K562 (cell line): ENCODE measurements around the gene NT5DC1. TPM values are rescaled to one million over a fixed set of nuclear protein-coding genes. Genes with fewer than 3 reads are reported as not detected.

Source experiments
- ATAC-seq: fragments of 200-7000 bp; cut with Tn5 transposase; 3 replicates; pipeline ENCODE4 v1.9.1; 2020; ENCODE audit warnings: moderate library complexity
- BruUV-seq: library from RNA; stranded (reverse); fragments of 400-500 nt; replicated peaks from 2 replicates; lab custom pipeline; 2021; lab: Mats Ljungman, UMichigan
- CTCF ChIA-PET: fragments of 300-600 bp; formaldehyde crosslinking; extraction: SDS; loops from one replicate; lab custom pipeline; 2021; ENCODE audit warnings: low intra/inter-chr PET ratio; lab: Yijun Ruan, JAX
- POLR2A ChIA-PET: fragments of 300-600, 350-650 bp; sonication (Branson Sonifier 250); formaldehyde crosslinking; extraction: SDS; loops from one replicate; lab custom pipeline; 2021; ENCODE audit warnings: antibody characterized with exemption, inconsistent platforms; lab: Yijun Ruan, JAX
- DNase-seq, 4 experiments: peaks; one replicate each; pipeline versions ENCODE4 v3.0.0 to v3.0.0-alpha.2; 2011 to 2018; ENCODE audit warnings: low spot score in 3 of 4, mixed read lengths in 3 of 4; ENCODE audit errors: extremely low read depth in 1 of 4
- FAIRE-seq: peaks from 2 replicates; lab custom pipeline; 2011; peaks lifted over from hg19 to GRCh38; lab: Jason Lieb, UNC
- H2AFZ ChIP-seq: 2 replicates; pipeline ENCODE4 v1.6.0; 2011; ENCODE audit warnings: low read depth, low read length, control low read depth, inconsistent platforms
- H3K27ac ChIP-seq: fragments of 200-600 bp; 3 replicates; pipeline ENCODE4 v1.8.0; 2011; ENCODE audit warnings: low read depth, mild to moderate bottlenecking, control low read depth, inconsistent platforms, low read length, moderate library complexity, mixed read lengths; ENCODE audit errors: extremely low read depth
- H3K27me3 ChIP-seq, 2 experiments: fragments of 300-600 bp in 1 of 2; 2 replicates in 1 of 2; 3 replicates in 1 of 2; pipeline versions ENCODE4 v1.6.0 to v1.8.0; 2011; ENCODE audit warnings: inconsistent platforms in 2 of 2, low read length in 2 of 2, mild to moderate bottlenecking in 1 of 2, mixed read lengths in 1 of 2, moderate library complexity in 1 of 2; ENCODE audit not compliant: control insufficient read depth in 2 of 2, insufficient read depth in 2 of 2
- H3K36me3 ChIP-seq: fragments of 300-600 bp; 3 replicates; pipeline ENCODE4 v1.8.0; 2011; ENCODE audit warnings: mild to moderate bottlenecking, low read length, inconsistent platforms; ENCODE audit not compliant: control insufficient read depth, insufficient read depth
- H3K4me1 ChIP-seq, 2 experiments: fragments of 200-600 bp in 1 of 2; replicated peaks in 1 of 2; 2 replicates in 1 of 2; 3 replicates in 1 of 2; pipeline versions ENCODE4 v1.5.1 to v1.8.0; 2011; ENCODE audit warnings: inconsistent platforms in 2 of 2, low read length in 2 of 2, mild to moderate bottlenecking in 1 of 2, mixed read lengths in 1 of 2, moderate library complexity in 1 of 2; ENCODE audit not compliant: control insufficient read depth in 2 of 2, insufficient read depth in 2 of 2
- H3K4me2 ChIP-seq: 2 replicates; pipeline ENCODE4 v1.6.1; 2011; ENCODE audit warnings: low read length, control low read depth, inconsistent platforms, mixed read lengths; ENCODE audit not compliant: insufficient read depth
- H3K4me3 ChIP-seq: fragments of 200-600 bp; sonication (generic), shearing (Covaris generic); 2 replicates; pipeline ENCODE4 v1.5.1; 2016; ENCODE audit warnings: control low read depth, inconsistent platforms
- H3K79me2 ChIP-seq: fragments of 200-600 bp; 3 replicates; pipeline ENCODE4 v1.8.0; 2011; ENCODE audit warnings: low read length, inconsistent platforms; ENCODE audit not compliant: control insufficient read depth, insufficient read depth
- H3K9ac ChIP-seq, 2 experiments: 2 replicates each; pipeline versions ENCODE4 v1.6.0 to v1.6.1; 2011; ENCODE audit warnings: low read depth in 2 of 2, low read length in 2 of 2, control low read depth in 1 of 2, inconsistent platforms in 1 of 2, mild to moderate bottlenecking in 1 of 2, mixed read lengths in 1 of 2; ENCODE audit not compliant: insufficient read depth in 1 of 2
- H3K9me1 ChIP-seq: one replicate; pipeline ENCODE4 v1.6.0; 2011; ENCODE audit warnings: inconsistent platforms, mild to moderate bottlenecking, low read length, moderate library complexity; ENCODE audit not compliant: control insufficient read depth, insufficient read depth
- H3K9me3 ChIP-seq: replicated peaks from 2 replicates; pipeline ENCODE4 v1.5.1; 2011; ENCODE audit warnings: low read depth, low read length, inconsistent platforms; ENCODE audit not compliant: control insufficient read depth, insufficient read depth
- H4K20me1 ChIP-seq: replicated peaks from 2 replicates; pipeline ENCODE4 v1.6.1; 2011; ENCODE audit warnings: low read length, inconsistent platforms, mixed read lengths; ENCODE audit not compliant: control insufficient read depth, insufficient read depth
- C11orf30 ChIP-seq: fragments of 450-650 bp; IDR thresholded peaks from 2 replicates; pipeline ENCODE4 v1.6.1; 2016; ENCODE audit warnings: low read depth, mild to moderate bottlenecking
- JUND ChIP-seq, 2 experiments: IDR thresholded peaks; 2 replicates in 1 of 2; 3 replicates in 1 of 2; pipeline ENCODE4 v1.6.1; 2011; ENCODE audit warnings: borderline replicate concordance in 2 of 2, low read depth in 2 of 2, low read length in 2 of 2, improper control_type of control experiment in 1 of 2, missing biosample characterization in 1 of 2, missing genetic modification characterization in 1 of 2, missing genetic modification reagents in 1 of 2
- MAFG ChIP-seq: fragments of 450-650 bp; conservative IDR thresholded peaks from 2 replicates; pipeline ENCODE4 v1.6.1; 2016; ENCODE audit warnings: missing genetic modification characterization, missing compliant biosample characterization
- MCM5 ChIP-seq: fragments of 450-650 bp; IDR thresholded peaks from 2 replicates; pipeline ENCODE4 v1.6.1; 2016; ENCODE audit warnings: low read depth
- POLR2G ChIP-seq: fragments of 200-400 bp; formaldehyde crosslinking; IDR thresholded peaks from 2 replicates; pipeline ENCODE4 v1.6.1; 2017; ENCODE audit warnings: low read depth, mild to moderate bottlenecking, antibody characterized with exemption, low read length, moderate library complexity
- ZNF184 ChIP-seq: sonication (generic); formaldehyde crosslinking; IDR thresholded peaks from 2 replicates; pipeline ENCODE4 v1.5.0; 2020; ENCODE audit warnings: missing genetic modification reagents
- ZNF282 ChIP-seq: sonication (generic); formaldehyde crosslinking; IDR thresholded peaks from 2 replicates; pipeline ENCODE4 v1.8.1; 2023; ENCODE audit warnings: missing genetic modification reagents
- ZNF316 ChIP-seq: fragments of 450-650 bp; IDR thresholded peaks from 2 replicates; pipeline ENCODE4 v1.6.1; 2016
- WGBS: fragments of 100-300 bp; shearing (Covaris generic); methylation state at CpG from one replicate; pipeline ENCODE4 v1.1.6; 2016; ENCODE audit warnings: low coverage, mixed read lengths; ENCODE audit not compliant: insufficient coverage; ENCODE audit errors: missing lambda C conversion rate; 5-methylcytosine and 5-hydroxymethylcytosine counted together
- in situ Hi-C: fragments of 300-500 bp; cut with MboI; formaldehyde crosslinking; loops from 4 replicates; pipeline ENCODE4 v1.15.0; 2018; ENCODE audit warnings: inconsistent platforms, mixed read lengths
- intact Hi-C: fragments of 100-400 bp; cut with micrococcal nuclease; formaldehyde crosslinking; loops from 2 replicates; pipeline ENCODE4 v1.14.2; 2022
- polyA plus RNA-seq, 8 experiments: library from polyadenylated mRNA; depleted of rRNA in 4 of 8; stranded (reverse) in 5 of 8; unstranded in 3 of 8; fragments of >200 nt; fragmentation: Nextera tagmentation in 2 of 8; fragmentation: Illumina TruSeq in 1 of 8; extraction: Ambion mirVana in 2 of 8; extraction: Trizol in 1 of 8; gene quantifications; 2 replicates each; pipeline versions ENCODE4 v1.2.1 to v1.2.3, GENCODE V29; 2011 to 2014; ENCODE audit warnings: inconsistent platforms in 1 of 8, missing spikeins in 1 of 8
- total RNA-seq, 7 experiments: library from RNA; depleted of rRNA in 6 of 7; stranded (reverse); fragments of >200 nt in 6 of 7; fragmentation: Illumina TruSeq in 2 of 7; extraction: Trizol in 2 of 7; gene quantifications; 2 replicates each; pipeline versions ENCODE4 v1.2.1 to v1.2.3, GENCODE V29; 2011 to 2021; ENCODE audit warnings: low replicate concordance in 1 of 7

The NT5DC1 gene
- total and polyA plus RNA-seq, 9 of the 15 experiments (the other 6 are each of a cell fraction or from before 2014, with no cell fraction given) = 4.9 to 28.5 (median 16.3) TPM

DNA sequence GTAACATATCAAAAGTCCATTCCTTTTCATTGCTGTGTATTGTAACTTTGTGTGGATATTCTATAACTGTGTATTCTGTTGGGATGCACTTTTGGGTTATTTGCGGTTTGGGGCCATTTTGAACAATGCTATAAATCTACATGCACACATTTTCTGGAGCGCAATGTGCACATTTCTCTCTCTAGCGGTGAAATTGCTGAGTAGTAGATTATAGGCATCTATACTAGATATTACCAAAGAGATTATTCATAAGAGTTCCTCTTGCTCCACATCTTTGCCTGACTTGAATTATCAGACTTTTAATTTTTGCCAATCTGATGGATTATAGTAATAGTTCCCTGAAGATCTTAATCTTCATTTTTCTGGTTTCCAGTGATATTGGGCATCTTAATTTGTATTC, 21.7 kb upstream of the NT5DC1 start:
- Histone ChIP-seq H3K4me3 (no peak overlapping the region), H3K4me2 (no peak overlapping the region), H3K79me2 (no peaks in the 10 kb centered on the region), H3K9me1 (no peaks in the 10 kb centered on the region), H3K9me3 (no peaks in the 10 kb centered on the region), H3K36me3 (no peaks in the 10 kb centered on the region), H2AFZ (no peak overlapping the region), H3K27me3 (no peaks in the 10 kb centered on the region), H3K27ac (no peak overlapping the region), H4K20me1 (no peaks in the 10 kb centered on the region), H3K4me1 (no peaks in the 10 kb centered on the region), H3K9ac (no peak overlapping the region)
- POLR2A ChIA-PET = no interaction called here
- CTCF ChIA-PET = no interaction called here
- no peak for ATAC-seq
- in situ Hi-C loops (no loop called here), intact Hi-C loops (no loop called here)
- WGBS = 42% methylated on average over 3 of the region's 3 CpGs
- BruUV-seq = no TSS peak
- DNase-seq = no peak
- FAIRE-seq = no peak
- no peak for TF ChIP-seq ZNF282 (CRISPR knock-in tag)
- no peak for TF ChIP-seq POLR2G
- peak; percentile 27; the same call in 1 of the 2 replicates for TF ChIP-seq C11orf30
- TF ChIP-seq ZNF316 = peak; percentile 60; the same call in 1 of the 2 replicates
- TF ChIP-seq MAFG (tag) = 0 out of 2 replicates have a peak, but pooled peaks have one; percentile 7

DNA sequence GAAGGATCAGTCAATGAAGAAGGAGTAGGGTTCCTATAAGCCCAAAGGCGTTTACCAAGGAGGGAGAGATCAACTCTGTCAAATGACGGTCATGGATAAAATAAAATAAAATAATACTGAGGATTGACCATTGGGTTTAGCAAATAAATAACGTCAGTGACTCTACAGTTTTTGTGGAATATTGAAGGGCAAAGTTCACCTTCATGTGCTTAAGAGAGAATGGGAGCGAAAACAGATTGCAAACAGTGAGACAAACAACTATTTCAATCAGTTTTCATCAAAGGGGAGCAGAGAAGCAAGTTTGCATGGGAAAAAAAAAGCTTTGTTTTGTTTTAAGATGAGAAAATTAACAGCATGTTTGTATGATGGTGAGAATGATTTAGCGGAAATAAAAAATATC, 17.6 kb upstream of the NT5DC1 start:
- in situ Hi-C loops = no loop called here
- BruUV-seq = no TSS peak
- ChIA-PET CTCF (no interaction called here), POLR2A (no interaction called here)
- no peak for ATAC-seq
- Histone ChIP-seq H3K9ac (no peak overlapping the region), H4K20me1 (no peaks in the 10 kb centered on the region), H3K27ac (no peak overlapping the region), H3K27me3 (no peaks in the 10 kb centered on the region; a peak in 1 of 5 replicates), H3K36me3 (no peaks in the 10 kb centered on the region), H3K4me3 (no peak overlapping the region), H3K4me1 (no peaks in the 10 kb centered on the region), H3K9me3 (no peaks in the 10 kb centered on the region), H2AFZ (no peak overlapping the region), H3K4me2 (no peak overlapping the region), H3K9me1 (no peaks in the 10 kb centered on the region), H3K79me2 (no peaks in the 10 kb centered on the region)
- intact Hi-C loops = no loop called here
- WGBS = 10% methylated on average over 5 of the region's 5 CpGs
- no peak for FAIRE-seq
- DNase-seq = no peak
- TF ChIP-seq ZNF184 (CRISPR knock-in tag) (no peak), JUND (IDR thresholded peaks at IDR 0.05; ENCODE audit: borderline replicate concordance, low read depth, low read length) (no peak), JUND (tag; IDR thresholded peaks at IDR 0.05; ENCODE audit: borderline replicate concordance, low read depth, low read length) (no peak), MCM5 (no peak)
